Ammon's horn (tissue), 1 donor: ENCODE measurements around the gene HAP1.
"Not testable (repeated sequence)": the region's sequence is repeated elsewhere in the genome, so short reads cannot be mapped to it uniquely, and the experiment has no call there.

Experiments used
- DNase-seq: peaks from one replicate; pipeline ENCODE4 v3.0.0-alpha.2; 2016; ENCODE audit warnings: low spot score

The HAP1 gene

DNA sequence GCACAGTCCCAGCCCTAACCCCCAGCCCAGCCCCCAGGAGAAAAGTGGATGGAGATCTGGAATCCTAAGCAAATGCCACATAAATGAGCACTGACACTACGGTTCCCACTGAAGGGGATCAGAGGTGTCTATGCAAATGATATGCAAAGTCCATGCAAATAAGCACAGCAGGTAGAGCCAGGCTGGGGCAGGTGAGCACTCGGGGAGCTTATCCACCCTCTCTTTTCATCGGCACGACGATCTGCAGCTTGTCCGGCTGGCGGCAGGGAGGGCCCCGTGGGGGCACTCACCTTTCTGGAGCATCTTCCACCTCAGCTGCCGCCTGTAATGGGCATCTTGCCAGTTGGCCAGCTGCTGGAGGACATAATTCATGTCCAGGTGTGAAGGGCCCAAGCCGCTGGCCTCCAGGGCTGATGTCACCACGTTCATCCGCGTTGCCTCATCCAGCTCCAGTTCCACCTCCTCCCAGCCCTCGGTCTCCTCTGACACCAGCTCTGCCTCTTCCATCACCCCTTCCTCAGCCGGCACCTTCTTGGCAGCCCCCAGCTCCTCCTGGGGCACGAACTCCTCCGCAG, 9.9 kb downstream of the HAP1 start:
- DNase-seq, result no peak

DNA sequence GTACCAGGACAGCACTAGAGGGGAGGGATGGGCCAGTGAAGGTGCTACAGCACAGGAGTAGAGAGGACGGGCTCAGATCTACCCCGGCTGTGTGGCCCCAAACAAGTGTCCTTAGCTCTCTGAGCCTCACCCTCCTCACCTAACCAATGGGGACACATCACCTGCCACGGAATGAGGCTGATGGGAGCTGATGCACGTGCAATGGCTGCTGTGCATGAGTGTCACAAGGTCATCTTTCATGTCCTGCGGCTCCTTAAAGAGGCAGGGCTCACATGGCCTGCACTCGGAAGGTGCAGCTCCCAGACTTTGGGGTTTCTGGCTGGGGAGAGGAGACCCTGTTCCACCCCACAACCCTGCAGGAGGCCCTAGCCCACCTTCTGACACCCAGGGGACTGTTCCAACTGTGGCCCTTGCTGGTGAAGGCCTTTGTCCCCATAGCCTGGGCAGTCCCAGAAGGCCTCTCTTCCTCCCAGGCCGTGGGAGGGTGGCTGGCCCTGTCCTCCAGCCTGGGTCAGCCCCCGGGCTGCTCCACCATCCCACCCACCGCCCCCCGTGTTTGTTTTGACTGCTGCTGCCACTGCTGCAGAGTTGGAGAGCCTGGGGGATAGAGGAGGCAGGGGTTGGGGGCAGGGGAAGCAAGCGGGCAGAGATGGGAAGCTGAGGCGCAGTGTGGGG, 10.5 kb downstream of the HAP1 start:
- DNase-seq, result no peak

DNA sequence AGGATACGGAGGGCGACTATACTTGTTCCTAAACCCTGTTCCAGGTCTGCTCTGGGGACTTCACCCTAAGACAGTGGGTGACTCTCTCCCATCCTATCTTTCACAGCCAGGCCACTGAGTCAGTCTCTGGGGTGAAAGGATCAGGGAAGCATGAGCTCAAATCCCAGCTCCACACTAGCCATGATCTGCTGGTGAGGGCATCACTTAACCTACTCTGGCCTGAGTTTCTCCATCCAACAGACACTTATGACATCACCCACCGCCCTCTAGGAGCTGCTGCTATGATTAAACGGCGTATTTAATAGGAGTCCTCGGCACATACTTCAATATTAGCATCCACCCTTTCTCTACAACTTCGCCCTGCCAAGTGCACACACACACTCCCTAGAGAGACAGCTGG, 12.2 kb downstream of the HAP1 start:
- no peak for DNase-seq

DNA sequence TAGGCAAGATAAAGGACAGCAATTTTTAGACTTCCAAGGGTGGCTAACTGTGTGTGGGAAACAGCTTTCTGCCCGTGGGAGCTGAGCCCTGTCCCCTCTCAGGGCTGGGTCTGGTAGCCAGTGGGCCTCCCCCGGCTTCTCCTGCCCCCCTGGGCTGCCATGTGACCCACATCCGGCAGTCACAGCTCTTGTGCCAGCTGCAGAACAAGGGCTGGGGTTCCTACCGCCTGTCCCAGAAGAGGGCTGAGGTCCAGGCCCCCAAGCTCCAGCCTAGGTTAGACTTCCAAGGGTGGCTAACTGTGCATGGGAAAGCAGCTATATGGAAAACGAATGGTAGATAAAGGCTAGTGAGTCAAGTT, 16.2 kb downstream of the HAP1 start:
- peak; percentile 59 for DNase-seq

DNA sequence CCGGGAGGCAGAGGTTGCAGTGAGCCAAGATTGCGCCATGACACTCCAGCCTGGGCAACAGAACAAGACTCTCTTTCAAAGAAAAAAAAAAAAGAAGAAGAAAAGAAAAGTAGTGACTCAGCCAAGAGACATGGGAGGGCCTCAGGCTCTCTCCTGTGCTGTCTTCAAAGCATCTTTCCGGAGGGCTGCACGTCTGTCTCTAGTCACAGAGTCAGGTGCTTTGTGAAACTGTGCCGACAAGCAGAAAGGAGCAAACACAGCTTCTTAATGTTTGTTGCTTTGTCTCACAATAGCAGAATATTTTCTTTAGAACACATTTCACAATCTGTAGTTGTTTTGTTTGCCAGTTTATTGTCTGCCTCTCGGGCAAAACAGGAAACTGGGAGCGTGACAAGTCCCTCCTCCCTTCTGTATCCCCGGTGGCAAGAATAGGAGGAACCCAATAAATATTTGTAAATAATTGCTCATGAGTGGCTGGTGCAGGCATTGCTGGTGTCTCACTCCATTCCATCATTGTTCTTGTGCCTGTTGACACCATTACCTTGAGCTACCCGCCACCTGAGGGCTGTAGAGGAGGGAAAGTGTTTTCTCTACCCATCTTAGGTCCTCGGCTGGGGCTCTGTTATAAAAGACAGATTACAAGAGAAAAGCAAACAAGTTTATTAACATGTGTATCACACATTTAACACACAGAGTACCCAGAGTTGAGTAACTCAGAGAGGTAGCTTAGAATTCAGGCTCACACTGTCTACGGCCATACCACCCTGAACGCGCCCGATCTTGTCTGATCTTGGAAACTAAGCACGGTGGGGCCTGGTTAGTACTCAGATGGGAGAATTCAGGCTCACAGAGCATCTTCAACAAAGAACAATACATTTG, 16.8 kb downstream of the HAP1 start:
- DNase-seq, result no peak

DNA sequence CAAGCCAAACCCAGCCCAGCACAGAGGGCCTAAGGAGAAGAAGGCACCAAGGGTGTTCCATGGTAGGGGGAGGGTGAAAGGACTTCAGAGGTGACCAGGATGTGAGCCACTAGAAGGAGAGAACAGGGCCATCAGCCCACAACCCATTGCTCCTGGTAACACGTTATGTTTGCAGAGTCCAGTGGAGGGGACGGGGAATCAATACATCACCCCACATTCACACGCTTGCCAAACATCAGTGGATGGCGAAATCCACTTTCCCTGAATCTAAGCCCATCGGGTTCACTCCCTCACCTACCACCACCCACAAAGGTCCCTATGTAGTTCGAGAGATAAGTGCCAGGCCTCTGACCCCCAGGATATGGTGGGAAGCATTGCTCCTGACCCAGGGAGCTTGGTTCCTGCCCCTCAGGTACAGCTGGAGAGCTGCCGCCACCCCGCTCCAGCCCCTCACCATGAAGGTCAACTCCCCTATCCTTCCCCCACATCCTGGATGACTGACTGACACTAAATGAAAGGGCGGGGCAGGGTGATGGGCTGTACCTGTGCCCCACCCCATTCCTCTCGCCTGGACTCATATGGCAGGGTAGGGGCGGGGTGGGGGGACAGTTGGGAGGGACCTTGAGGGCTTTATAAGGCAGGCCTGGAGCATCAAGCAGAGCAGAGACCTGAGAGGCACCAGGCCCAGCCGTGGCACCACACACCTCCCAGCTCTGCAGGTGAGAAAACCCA, 22.6 kb downstream of the HAP1 start, which contains the start of gene GAST:
Gene GAST (plus strand): TSS at position 663 of the 732 bp plus-strand sequence. CDS start 3,106 bp downstream, outside the sequence.
- no peak for DNase-seq

DNA sequence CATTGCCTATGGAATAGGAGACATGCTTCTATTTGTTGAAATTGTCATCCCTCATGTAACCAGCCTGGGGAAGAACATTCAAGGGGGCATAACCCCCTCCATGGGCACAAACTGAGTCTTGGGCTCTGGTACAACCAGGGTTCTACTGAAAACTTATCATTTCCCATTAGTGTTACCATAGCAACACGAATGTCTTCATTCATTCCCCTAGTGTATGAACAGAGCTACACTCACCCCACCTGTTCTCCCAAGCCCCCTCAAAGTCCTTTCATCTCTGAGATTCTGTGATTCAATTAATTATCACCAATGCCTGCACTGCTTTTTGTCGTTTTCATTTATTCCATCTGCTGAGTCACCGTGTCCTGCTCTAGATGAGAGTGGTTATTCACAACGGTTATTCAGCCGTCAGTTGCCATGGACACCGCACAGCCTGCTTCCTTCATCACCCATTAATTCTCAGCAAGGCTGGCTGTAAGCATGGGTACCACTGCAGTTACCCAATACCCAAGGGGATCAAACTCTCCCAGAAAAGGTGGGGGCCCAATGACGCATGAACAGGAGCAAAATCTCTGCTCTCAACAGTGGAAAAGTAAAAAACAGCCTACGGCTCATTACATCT, 23.9 kb downstream of the HAP1 start:
- peak; percentile 93 for DNase-seq

DNA sequence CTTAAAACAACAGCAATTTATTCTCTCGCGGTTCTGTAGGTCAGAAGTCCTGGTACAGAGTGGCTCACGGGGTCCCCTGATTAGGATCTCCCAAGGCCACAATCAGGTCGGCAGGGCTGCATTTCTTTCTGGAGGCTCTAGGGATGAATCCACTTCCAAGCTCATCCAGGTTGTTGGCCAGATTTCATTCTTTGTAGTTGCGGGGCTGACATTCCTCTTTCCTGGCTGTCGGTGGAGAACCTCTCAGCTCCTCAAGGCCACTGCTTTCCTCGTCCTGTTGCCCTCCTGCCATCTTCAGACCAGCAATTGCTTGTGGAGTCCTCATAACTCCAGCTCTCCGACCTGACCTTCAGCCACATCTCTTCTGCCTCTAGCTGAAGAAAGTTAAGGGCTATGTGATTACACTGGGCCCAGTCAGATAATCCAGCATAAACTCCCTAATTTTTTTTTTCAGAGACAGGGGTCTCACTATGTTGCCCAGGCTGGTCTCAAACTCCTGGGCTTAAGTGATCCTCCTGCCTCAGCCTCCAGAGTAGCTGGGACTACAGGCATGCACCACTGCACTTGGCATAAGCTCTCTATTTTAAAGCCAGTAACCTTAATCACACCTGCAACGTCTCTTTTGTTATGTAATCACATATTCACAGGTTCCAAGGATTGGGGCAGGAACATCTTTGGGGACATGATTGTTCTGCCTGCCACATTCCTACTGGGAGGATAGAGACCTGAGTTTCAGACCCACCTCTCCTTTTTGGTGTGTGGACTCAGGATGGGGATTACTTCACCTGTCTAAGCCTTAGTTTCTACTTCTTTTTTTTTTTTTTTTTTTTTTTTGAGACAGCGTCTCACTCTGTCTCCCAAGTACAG, 26.4 kb downstream of the HAP1 start:
- no peak for DNase-seq

DNA sequence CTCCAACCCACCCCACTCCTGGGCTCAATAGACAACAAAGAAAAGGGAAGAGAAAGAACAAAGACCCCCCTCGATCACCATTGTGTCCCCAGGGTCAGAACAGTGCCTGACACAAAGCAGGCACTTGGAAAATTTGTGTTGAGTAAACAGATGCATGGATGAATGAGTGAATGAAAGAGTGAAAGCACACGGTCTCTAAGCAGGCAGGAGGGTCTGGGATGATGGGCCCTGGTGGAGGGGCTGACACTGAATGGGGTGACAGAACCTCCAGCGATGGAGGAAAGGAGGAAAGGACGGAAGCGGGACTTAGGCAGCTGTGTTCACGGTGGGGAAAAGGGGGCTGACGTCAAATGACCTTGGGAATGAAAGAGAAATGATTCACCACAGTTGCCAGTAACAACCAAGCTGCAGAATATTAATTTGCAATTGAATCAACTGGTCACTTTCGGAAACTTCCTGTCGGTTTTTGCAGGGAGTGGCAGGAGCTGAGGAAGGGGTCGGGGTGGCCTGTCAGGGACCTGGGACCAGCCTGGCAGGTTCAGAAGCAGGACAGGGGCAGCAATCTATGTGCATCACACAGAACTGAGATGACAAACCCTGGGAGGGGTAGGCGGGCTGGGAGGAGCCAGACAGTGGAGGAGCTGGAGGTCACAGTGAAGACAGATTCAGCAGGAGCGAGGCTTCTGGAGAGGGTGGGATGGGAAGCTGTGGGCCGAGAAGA, 29.0 kb downstream of the HAP1 start:
- no peak for DNase-seq

DNA sequence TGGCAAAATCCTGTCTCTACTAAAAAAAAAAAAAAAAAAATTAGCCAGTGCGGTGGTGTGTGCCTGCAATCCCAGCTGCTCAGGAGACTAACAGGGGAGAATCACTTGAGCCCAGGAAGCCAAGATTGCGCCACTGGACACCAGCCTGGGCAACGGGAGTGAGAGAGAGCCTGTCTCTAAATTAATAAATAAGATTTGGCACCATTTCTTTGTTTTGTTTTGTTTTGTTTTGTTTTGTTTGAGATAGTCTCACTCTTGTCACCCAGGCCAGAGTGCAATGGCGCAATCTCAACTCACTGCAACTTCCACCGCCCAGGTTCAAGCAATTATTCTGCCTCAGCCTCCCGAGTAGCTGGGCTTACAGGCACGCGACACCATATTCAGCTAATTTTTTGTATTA, 31.7 kb downstream of the HAP1 start:
- no peak for DNase-seq

DNA sequence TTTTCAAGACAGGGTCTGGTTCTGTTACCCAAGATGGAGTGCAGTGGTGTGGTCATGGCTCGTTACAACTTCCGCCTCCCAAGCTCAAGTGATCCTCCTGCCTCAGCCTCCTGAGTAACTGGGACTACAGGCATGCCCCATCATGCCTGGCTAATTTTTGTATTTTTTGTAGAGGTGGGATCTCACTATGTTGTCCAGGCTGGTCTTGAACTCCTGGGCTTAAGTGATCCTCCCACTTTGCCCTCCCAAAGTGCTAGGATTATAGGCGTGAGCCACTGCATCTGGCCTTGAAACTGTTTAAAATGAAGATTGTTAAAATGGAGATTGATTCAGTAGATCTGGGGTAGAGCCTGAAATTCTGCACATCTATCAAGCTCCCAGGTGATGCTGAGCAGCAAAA, 33.6 kb downstream of the HAP1 start:
- DNase-seq, result not testable (repeated sequence)

DNA sequence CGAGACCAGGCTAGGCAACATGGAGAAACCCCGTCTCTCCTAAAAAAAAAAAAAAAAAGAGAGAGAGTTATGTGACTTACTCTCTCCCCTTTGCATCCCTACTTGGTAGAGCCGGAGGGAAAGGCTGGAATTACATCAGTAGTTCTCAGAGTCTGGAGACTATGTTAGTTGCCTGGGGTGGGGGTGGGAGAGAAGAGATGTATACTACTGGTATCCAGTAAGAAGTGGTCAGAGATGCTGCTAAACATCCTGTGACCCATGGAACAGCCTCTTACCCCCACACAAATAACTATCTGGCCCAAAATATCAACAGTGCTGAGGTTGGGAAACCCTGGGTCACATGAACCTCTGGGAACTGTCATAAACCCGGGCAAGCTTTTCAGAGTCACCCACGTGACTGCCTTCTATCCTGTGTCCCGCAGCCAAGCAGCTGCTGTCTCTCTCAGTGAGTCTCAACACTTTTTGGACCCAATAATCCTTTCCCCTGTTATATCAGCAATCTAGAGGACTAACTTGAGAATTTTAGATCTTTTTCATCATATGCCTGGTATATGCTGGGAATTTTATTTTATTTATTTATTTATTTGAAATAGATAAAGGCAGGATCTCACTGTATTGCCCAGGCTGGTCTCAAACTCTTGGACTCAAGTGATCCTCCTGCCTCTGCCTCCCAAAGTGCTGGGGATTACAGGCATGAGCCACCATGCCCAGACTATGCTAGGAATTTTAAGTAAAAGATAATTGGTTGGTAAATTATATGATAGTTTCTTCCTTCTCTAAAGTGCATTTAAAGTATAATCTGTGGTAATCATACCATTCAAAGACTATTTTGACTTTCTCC, 37.1 kb downstream of the HAP1 start:
- peak; percentile 76 for DNase-seq

DNA sequence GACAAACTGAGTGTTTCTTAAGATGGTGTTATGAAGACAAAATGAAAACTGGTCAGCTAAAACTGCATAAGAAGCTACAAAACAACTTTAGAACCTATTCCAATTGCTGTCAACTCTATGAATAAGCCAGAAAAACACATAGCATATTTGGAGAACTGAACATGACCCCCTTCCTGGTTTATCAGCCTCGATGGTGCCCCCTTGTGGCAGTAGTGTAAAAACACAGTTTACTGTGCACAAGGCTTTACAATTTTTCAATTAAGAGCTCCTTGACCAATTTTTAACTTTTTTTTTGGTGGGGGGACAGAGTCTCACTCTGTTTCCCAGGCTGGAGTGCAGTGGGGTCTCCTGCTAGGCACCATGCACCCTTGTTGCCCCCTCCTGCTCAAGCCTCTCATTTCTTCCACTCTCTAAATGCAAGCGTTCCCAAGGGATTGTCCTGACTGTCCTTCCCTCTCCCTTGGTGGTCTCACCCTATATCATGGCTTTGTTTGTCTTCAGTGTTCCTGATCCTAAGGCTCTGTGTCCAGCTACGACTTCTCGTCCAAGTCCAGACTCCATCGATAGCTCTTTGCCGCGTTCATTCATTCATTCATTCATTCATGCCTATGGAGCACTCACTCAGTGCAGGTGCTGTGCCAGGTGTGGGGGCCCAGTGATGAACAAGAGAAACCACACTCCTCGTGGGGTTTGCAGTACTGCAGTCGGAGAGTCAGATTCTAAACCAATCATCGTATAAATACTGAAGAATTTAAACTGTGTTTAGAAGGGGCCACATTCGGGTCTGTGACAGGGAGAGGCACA, 38.3 kb downstream of the HAP1 start:
- peak; percentile 83 for DNase-seq

DNA sequence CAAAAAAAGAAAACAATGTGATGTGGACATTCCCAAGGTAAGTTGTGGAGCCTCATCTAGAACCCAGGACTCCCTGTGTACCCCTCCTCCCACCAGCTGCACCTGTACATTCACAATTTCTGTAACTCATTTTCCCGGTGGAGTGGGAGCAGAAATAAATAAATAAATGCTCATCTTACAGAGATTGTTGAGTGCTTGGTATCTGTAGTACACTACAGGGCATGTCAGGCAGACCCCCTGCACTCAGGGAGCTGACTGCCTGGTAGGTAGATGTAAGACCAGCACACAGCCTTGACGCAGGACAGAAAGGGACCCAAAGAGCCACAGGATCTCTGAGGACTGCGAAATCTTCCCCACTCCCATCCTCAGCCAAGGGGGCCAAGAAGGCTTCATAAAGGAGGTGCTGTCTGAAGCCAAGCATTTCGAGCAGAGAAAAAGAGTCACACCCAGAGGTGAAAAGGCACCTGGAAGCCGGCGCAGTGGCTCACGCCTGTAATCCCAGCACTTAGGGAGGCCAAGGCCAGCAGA, 39.2 kb downstream of the HAP1 start:
- DNase-seq, result no peak

DNA sequence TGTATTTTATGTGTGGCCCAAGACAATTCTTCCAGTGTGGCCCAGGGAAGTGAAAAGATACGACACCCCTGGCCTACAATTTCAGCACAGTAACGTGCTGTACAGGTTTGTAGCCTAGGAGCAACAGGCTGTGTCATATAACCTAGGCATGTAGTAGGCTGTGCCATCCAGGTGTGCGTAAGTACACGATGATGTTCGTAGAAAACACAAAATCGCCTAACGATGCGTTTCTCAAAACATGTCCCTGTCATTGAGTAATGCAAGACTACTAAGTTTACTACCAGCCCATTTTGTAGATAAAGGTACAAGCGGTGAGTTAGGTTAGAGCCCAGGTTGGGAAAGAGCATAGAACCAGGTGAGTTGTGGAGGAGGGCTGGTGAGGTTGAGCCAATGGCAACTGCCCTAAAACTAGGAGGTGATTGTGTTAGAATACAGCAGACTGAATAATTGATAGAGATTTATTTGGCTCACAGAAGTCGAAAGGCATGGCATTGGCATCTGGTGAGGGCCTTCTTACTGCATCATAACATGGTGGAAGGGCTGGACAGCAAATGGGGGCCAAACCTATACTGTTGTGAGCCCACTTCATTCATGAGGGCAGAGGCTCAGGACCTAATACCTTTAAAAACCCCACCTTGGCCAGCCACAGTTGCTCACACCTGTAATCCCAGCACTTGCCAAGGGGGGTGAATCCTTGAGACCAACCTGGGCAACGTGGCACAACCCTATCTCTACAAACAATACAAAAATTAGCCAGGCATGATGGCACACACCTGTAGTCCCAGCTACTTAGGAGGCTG, 41.5 kb downstream of the HAP1 start:
- no peak for DNase-seq

DNA sequence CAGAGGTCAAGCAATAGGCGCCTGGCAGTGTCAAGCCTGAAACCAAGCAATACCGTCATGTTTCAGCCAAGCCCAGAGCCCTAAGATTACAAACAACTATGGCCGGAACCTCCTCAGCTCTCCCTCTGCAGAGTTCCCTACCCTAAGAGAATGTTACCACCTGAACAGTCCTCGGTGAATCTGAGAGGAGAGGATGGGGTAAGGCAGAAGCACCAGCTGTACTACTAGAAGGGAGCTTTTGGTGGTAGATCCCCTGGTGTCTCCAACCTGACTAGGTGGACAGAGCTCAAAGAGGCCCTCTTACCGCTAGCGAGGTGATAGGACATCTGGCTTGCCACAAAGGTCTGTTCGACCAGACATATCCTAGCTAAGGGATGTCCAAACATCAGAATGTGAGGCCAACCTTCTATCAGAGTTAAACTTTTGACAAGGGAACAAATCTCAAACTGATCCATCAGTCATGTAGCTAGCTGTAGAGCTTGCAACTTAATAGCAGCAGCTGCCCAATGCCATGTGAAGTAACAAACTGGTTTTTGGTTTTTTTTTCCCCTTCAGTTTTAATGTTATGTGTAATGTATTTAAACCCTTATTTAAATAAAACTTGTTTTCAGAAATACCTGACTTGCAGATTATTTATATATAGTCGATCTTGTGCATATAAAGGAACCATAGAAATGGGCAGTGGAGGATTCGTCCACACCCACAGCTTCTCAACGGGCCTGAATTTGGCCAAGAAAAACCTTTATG, 43.2 kb downstream of the HAP1 start:
- DNase-seq, result no peak

DNA sequence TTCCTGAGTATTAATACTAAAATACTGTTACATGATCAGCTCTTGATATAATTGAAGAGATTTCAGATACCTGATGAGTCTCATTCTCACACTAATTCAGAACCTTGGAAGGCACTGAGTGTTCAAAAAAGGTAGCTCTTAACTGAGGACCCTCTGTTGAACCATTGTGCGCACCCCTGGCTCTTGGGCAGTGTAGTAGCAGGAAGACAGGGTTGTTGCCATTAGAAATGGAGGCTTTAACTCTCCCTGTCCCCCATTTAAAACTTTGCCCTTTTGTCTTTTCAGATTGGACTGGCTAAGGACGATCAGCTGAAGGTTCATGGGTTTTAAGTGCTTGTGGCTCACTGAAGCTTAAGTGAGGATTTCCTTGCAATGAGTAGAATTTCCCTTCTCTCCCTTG, 43.9 kb downstream of the HAP1 start:
- no peak for DNase-seq
